ENCODE measurements around the gene KRTAP9-4. TPM values are rescaled to one million over a fixed set of nuclear protein-coding genes. Genes with fewer than 3 reads are reported as not detected.
"Not testable (repeated sequence)": the region's sequence is repeated elsewhere in the genome, so short reads cannot be mapped to it uniquely, and the experiment has no call there.

The KRTAP9-4 gene
- total and polyA plus RNA-seq, 7 donors: not detected

DNA sequence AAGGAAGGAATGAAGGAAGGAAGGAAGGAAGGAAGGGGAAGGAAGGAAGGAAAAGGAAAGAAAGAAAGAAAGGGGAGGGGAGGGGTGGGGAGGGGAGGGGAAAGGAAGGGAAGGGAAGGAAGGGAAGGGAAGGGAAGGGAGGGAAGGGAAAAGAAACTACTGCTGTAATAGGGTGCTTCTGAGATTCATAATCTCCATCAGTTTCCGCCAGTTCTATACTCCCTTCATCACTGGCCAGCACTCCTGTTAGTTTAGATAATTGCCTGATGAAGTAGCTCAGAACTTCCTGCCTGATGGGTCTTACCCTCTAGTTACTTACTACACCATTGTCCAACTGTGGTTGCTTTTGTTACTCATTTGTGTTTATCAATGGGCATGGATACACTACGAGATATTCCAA, 13.7 kb downstream of the KRTAP9-4 start:
- 70 to 86% methylated on average over 2 of the region's 2 CpGs for WGBS, 2 donors
- peaks cover 0 to 13% (median 0%) of the 10 kb centered on the region in 3 donors for H3K27me3 ChIP-seq
- no peaks in the 10 kb centered on the region for H3K9me3 ChIP-seq
- H3K4me1 ChIP-seq: no peaks in the 10 kb centered on the region
- H3K27ac ChIP-seq: no peak overlapping the region
- no peaks in the 10 kb centered on the region for H3K36me3 ChIP-seq
- TF ChIP-seq EP300 (IDR thresholded peaks at IDR 0.05) (no peak), POLR2AphosphoS5 (IDR thresholded peaks at IDR 0.05) (no peak), POLR2A (IDR thresholded peaks at IDR 0.05) (no peak)
- TF ChIP-seq, protein P1, sequence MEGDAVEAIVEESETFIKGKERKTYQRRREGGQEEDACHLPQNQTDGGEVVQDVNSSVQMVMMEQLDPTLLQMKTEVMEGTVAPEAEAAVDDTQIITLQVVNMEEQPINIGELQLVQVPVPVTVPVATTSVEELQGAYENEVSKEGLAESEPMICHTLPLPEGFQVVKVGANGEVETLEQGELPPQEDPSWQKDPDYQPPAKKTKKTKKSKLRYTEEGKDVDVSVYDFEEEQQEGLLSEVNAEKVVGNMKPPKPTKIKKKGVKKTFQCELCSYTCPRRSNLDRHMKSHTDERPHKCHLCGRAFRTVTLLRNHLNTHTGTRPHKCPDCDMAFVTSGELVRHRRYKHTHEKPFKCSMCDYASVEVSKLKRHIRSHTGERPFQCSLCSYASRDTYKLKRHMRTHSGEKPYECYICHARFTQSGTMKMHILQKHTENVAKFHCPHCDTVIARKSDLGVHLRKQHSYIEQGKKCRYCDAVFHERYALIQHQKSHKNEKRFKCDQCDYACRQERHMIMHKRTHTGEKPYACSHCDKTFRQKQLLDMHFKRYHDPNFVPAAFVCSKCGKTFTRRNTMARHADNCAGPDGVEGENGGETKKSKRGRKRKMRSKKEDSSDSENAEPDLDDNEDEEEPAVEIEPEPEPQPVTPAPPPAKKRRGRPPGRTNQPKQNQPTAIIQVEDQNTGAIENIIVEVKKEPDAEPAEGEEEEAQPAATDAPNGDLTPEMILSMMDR (IDR thresholded peaks at IDR 0.05): no peak
- no peak for DNase-seq
- intact Hi-C loops (cut with DNase I): no loop called here
- no peak overlapping the region for H3K4me3 ChIP-seq

DNA sequence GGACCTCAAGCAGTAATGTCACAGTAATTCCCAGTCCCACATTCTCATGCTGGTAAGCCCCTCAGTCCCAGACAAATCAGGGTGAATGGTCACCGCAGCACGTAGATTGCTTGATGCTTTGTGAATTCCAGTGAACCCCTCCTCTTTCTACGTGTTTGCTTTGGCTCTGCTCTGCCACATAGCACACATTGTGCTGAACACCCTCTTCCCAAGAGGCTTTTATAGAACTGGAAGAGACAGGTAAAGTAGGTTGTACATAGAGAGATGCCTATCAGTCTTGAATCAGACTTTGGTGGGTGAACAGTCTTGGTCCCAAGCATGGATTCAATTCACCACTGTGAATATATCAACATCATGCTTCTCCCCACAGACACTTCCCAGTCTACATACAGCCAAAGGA, 15.1 kb downstream of the KRTAP9-4 start:
- Histone ChIP-seq H3K27me3 (peaks cover 0 to 4% (median 0%) of the 10 kb centered on the region in 3 donors), H3K4me1 (no peaks in the 10 kb centered on the region), H3K4me3 (no peak overlapping the region), H3K9me3 (no peaks in the 10 kb centered on the region), H3K36me3 (no peaks in the 10 kb centered on the region), H3K27ac (no peak overlapping the region)
- WGBS, 2 donors: 64 to 77% methylated on average over 3 of the region's 3 CpGs
- DNase-seq: no peak
- TF ChIP-seq, protein P1 (IDR thresholded peaks at IDR 0.05): no peak
- TF ChIP-seq POLR2A (IDR thresholded peaks at IDR 0.05): no peak
- no peak for TF ChIP-seq EP300 (IDR thresholded peaks at IDR 0.05)
- TF ChIP-seq POLR2AphosphoS5 (IDR thresholded peaks at IDR 0.05): no peak
- intact Hi-C loops (cut with DNase I): loop anchor here (1.0 kb wide), 1 partner anchor 12 kb away; no protein-coding TSS in a partner anchor

DNA sequence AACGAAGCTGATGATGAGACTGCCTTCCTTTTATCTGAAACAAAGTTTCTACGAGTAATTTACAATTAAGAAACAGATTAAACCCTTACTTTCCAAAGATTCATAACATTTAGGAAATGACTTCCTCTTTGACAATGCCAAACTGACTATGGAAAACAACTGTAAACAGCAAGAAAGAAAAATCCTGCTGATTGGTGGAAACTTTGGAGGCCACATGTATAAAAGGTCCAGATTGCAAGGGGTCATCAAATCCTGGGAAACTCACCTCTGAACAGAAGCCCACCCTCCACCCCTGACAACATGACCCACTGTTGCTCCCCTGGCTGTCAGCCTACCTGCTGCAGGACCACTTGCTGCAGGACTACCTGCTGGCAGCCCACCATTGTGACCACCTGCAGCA, 15.6 kb downstream of the KRTAP9-4 start, which contains the start of gene KRTAP9-6:
TSS of gene KRTAP9-6 (plus strand) at position 301 of the 400 bp plus-strand sequence. CDS start at position 301, 0 bp downstream.
- Histone ChIP-seq H3K27me3 (peaks cover 0 to 4% (median 0%) of the 10 kb centered on the region in 3 donors), H3K4me3 (no peak within 1 kb of the TSS), H3K27ac (no peak within 1 kb of the TSS), H3K4me1 (no peaks in the 10 kb centered on the region), H3K36me3 (no peaks in the 10 kb centered on the region), H3K9me3 (no peaks in the 10 kb centered on the region)
- no peak for DNase-seq
- intact Hi-C loops (cut with DNase I): no loop called here
- TF ChIP-seq POLR2AphosphoS5 (IDR thresholded peaks at IDR 0.05) (no peak), EP300 (IDR thresholded peaks at IDR 0.05) (no peak), POLR2A (IDR thresholded peaks at IDR 0.05) (no peak)
- TF ChIP-seq, protein P1 (IDR thresholded peaks at IDR 0.05): no peak
- 50 to 62% methylated on average over 2 of the region's 2 CpGs for WGBS, 2 donors

DNA sequence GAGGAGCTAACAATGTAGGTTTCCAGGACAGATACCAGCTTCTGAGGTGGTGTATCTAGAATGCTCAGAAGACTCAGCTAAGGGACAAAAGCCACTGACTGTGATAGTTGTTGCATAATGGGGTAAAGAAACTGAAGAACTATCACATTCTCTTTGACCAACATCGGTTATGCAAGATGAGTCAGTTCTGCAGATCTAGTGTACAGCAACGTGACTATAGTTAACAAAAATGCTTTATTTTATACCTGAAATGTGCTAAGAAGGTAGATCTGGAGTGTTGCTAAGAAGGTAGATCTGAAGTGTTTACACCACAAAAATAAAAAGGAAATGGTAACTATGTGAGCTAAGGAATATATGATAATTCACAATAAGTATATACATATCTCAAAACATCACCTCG, 18.2 kb downstream of the KRTAP9-4 start:
- H3K9me3 ChIP-seq: no peaks in the 10 kb centered on the region
- no peak overlapping the region for H3K27ac ChIP-seq
- no peaks in the 10 kb centered on the region for H3K36me3 ChIP-seq
- WGBS, 2 donors: 90% methylated on average over 3 of the region's 3 CpGs; no CpG with 5 or more reads in 1 of the 2 donors
- TF ChIP-seq, protein P1 (IDR thresholded peaks at IDR 0.05): no peak
- no peak for TF ChIP-seq POLR2AphosphoS5 (IDR thresholded peaks at IDR 0.05)
- TF ChIP-seq POLR2A (IDR thresholded peaks at IDR 0.05): no peak
- no peak for TF ChIP-seq EP300 (IDR thresholded peaks at IDR 0.05)
- no peak for DNase-seq
- intact Hi-C loops (cut with DNase I): no loop called here
- no peak overlapping the region for H3K4me3 ChIP-seq
- no peaks in the 10 kb centered on the region for H3K4me1 ChIP-seq
- H3K27me3 ChIP-seq: peaks cover 0 to 4% (median 0%) of the 10 kb centered on the region in 3 donors

DNA sequence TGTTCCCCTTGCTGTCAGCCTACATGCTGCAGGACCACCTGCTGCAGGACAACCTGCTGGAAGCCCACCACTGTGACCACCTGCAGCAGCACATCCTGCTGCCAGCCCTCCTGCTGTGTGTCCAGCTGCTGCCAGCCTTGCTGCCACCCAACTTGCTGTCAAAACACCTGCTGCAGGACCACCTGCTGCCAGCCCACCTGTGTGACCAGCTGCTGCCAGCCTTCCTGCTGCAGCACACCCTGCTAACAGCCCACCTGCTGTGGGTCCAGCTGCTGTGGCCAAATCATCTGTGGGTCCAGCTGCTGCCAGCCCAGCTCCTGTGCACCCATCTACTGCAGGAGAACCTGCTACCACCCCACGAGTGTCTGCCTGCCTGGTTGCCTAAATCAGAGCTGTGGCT, 21.8 kb downstream of the KRTAP9-4 start:
- H3K27me3 ChIP-seq; H3K27ac ChIP-seq; H3K9me3 ChIP-seq; DNase-seq; H3K4me1 ChIP-seq; H3K36me3 ChIP-seq; intact Hi-C loops (cut with DNase I); H3K4me3 ChIP-seq: not testable (repeated sequence)
- 52% methylated on average over 1 of the region's 1 CpG; no CpG with 5 or more reads in 1 of the 2 donors for WGBS, 2 donors

Data from sigmoid colon (tissue), 7 donors.